KMS-11 (cell line): ENCODE results near the gene RTEL1.

Source experiments
- H2AFZ ChIP-seq: fragments of 200-600 bp; sonication (generic); 2 replicates; pipeline ENCODE4 v1.6.1; 2016; ENCODE audit warnings: antibody characterized with exemption, mixed run types, low read depth
- H3K27ac ChIP-seq: fragments of 200-600 bp; sonication (generic); 2 replicates; pipeline ENCODE4 v1.6.1; 2016; ENCODE audit warnings: mild to moderate bottlenecking, mixed run types
- H3K27me3 ChIP-seq: fragments of 200-600 bp; sonication (generic); 2 replicates; pipeline ENCODE4 v1.6.1; 2017; ENCODE audit warnings: mild to moderate bottlenecking, low read depth, mixed run types, moderate library complexity; ENCODE audit not compliant: insufficient read depth
- H3K36me3 ChIP-seq: fragments of 200-600 bp; sonication (generic); 2 replicates; pipeline ENCODE4 v1.6.1; 2017; ENCODE audit warnings: mild to moderate bottlenecking, mixed run types; ENCODE audit not compliant: insufficient read depth
- H3K4me1 ChIP-seq: fragments of 200-600 bp; sonication (generic); 2 replicates; pipeline ENCODE4 v1.6.1; 2016; ENCODE audit warnings: mild to moderate bottlenecking, low read depth, mixed run types; ENCODE audit not compliant: poor library complexity, severe bottlenecking
- H3K4me2 ChIP-seq: fragments of 200-600 bp; sonication (generic); 2 replicates; pipeline ENCODE4 v1.7.0; 2016; ENCODE audit warnings: mild to moderate bottlenecking, mixed run types
- H3K4me3 ChIP-seq: fragments of 200-600 bp; sonication (generic); IDR thresholded peaks from 2 replicates; pipeline ENCODE4 v1.6.1; 2017; ENCODE audit warnings: low read depth, low read length, mixed read lengths; ENCODE audit not compliant: insufficient read depth
- H3K79me2 ChIP-seq: fragments of 200-600 bp; sonication (generic); 2 replicates; pipeline ENCODE4 v1.6.1; 2016; ENCODE audit warnings: low read depth, mixed run types; ENCODE audit not compliant: insufficient read depth
- H3K9ac ChIP-seq: fragments of 200-600 bp; sonication (generic); 2 replicates; pipeline ENCODE4 v1.6.1; 2016; ENCODE audit warnings: mild to moderate bottlenecking, mixed run types
- H4K20me1 ChIP-seq: fragments of 200-600 bp; sonication (generic); 2 replicates; pipeline ENCODE4 v1.6.1; 2016; ENCODE audit warnings: mild to moderate bottlenecking, mixed run types; ENCODE audit not compliant: insufficient read depth
- CTCF ChIP-seq: fragments of 200-600 bp; sonication (generic); conservative IDR thresholded peaks from 2 replicates; pipeline ENCODE4 v1.6.1; 2017; ENCODE audit warnings: low read depth, mild to moderate bottlenecking, antibody characterized with exemption, low read length, moderate library complexity, mixed read lengths

RTEL1 gene

GRCh38 chr20:63731410-63731809, 73.3 kb downstream of the RTEL1 start:
- H3K4me3 ChIP-seq, result no peak overlapping the region
- H3K9ac ChIP-seq, result no peak overlapping the region
- peak overlapping the region; percentile 98 for H3K27ac ChIP-seq
- peaks cover 23% of the 10 kb centered on the region for H3K79me2 ChIP-seq
- H3K27me3 ChIP-seq, result no peaks in the 10 kb centered on the region
- TF ChIP-seq CTCF, result no peak
- H3K4me2 ChIP-seq, result peak overlapping the region; percentile 70
- H3K36me3 ChIP-seq, result no peaks in the 10 kb centered on the region
- no peak overlapping the region for H2AFZ ChIP-seq
- H3K4me1 ChIP-seq, result peaks cover 82% of the 10 kb centered on the region
- H4K20me1 ChIP-seq, result no peaks in the 10 kb centered on the region

GRCh38 chr20:63732118-63733095, 74.3 kb downstream of the RTEL1 start:
- Histone ChIP-seq H3K27me3 (no peaks in the 10 kb centered on the region), H3K4me2 (peak overlapping the region; percentile 7; the same call in 1 of the 2 replicates), H3K4me1 (peaks cover 72% of the 10 kb centered on the region), H3K9ac (no peak overlapping the region), H3K27ac (no peak overlapping the region), H3K36me3 (no peaks in the 10 kb centered on the region), H2AFZ (no peak overlapping the region), H3K4me3 (no peak overlapping the region), H3K79me2 (peaks cover 24% of the 10 kb centered on the region), H4K20me1 (no peaks in the 10 kb centered on the region)
- TF ChIP-seq CTCF, result no peak

- H3K27ac ChIP-seq, result no peak overlapping the region
Observed at GRCh38 chr20:63733117-63733516, 75.0 kb downstream of the RTEL1 start.

GRCh38 chr20:63733579-63734081, 75.5 kb downstream of the RTEL1 start:
- peaks cover 24% of the 10 kb centered on the region for H3K79me2 ChIP-seq
- no peaks in the 10 kb centered on the region for H3K27me3 ChIP-seq
- H3K27ac ChIP-seq, result no peak overlapping the region
- no peak overlapping the region for H3K9ac ChIP-seq
- no peak for TF ChIP-seq CTCF
- H3K4me2 ChIP-seq, result no peak overlapping the region
- peaks cover 67% of the 10 kb centered on the region for H3K4me1 ChIP-seq
- H2AFZ ChIP-seq, result no peak overlapping the region
- no peak overlapping the region for H3K4me3 ChIP-seq
- H3K36me3 ChIP-seq, result no peaks in the 10 kb centered on the region
- H4K20me1 ChIP-seq, result no peaks in the 10 kb centered on the region

More at GRCh38 chr20:63733117-63733516, 75.0 kb downstream of the RTEL1 start:
- no peak overlapping the region for H3K9ac ChIP-seq
- no peak for TF ChIP-seq CTCF
- peaks cover 67% of the 10 kb centered on the region for H3K4me1 ChIP-seq
- H4K20me1 ChIP-seq, result no peaks in the 10 kb centered on the region
- no peaks in the 10 kb centered on the region for H3K27me3 ChIP-seq
- no peak overlapping the region for H2AFZ ChIP-seq
- no peak overlapping the region for H3K4me3 ChIP-seq
- no peak overlapping the region for H3K4me2 ChIP-seq
- H3K36me3 ChIP-seq, result no peaks in the 10 kb centered on the region
- H3K79me2 ChIP-seq, result peaks cover 24% of the 10 kb centered on the region
